GM23338 (cell line): ENCODE measurements around the gene SYCN. TPM values are rescaled to one million over a fixed set of nuclear protein-coding genes. Genes with fewer than 3 reads are reported as not detected.

Source experiments
- ATAC-seq: fragments of 200-7000 bp; cut with Tn5 transposase; 3 replicates; pipeline ENCODE4 v1.9.1; 2020
- DNase-seq: peaks from one replicate; pipeline ENCODE4 v3.0.0-alpha.2; 2015; ENCODE audit warnings: low spot score
- H2AFZ ChIP-seq: fragments of 200-600 bp; sonication (generic); 2 replicates; pipeline ENCODE4 v1.8.0; 2016; ENCODE audit warnings: antibody characterized with exemption, mild to moderate bottlenecking, moderate library complexity
- H3F3A ChIP-seq: fragments of 200-600 bp; sonication (generic); replicated peaks from 2 replicates; pipeline ENCODE4 v1.8.0; 2017; ENCODE audit warnings: antibody characterized with exemption, mixed run types, low read depth
- H3K27ac ChIP-seq: fragments of 200-600 bp; sonication (generic); 2 replicates; pipeline ENCODE4 v1.6.1; 2016; ENCODE audit warnings: low read depth
- H3K27me3 ChIP-seq: fragments of 200-600 bp; sonication (generic); 2 replicates; pipeline ENCODE4 v1.8.0; 2016; ENCODE audit warnings: mild to moderate bottlenecking, mixed run types, moderate library complexity; ENCODE audit not compliant: insufficient read depth
- H3K36me3 ChIP-seq: fragments of 200-600 bp; sonication (generic); 2 replicates; pipeline ENCODE4 v1.8.0; 2016; ENCODE audit warnings: mild to moderate bottlenecking; ENCODE audit not compliant: insufficient read depth
- H3K4me1 ChIP-seq: fragments of 200-600 bp; sonication (generic); 2 replicates; pipeline ENCODE4 v1.8.0; 2016; ENCODE audit warnings: mild to moderate bottlenecking, moderate library complexity; ENCODE audit not compliant: insufficient read depth
- H3K4me2 ChIP-seq: fragments of 200-600 bp; sonication (generic); 2 replicates; pipeline ENCODE4 v1.7.1; 2017; ENCODE audit warnings: mixed run types
- H3K4me3 ChIP-seq: fragments of 200-600 bp; sonication (generic); 2 replicates; pipeline ENCODE4 v1.6.1; 2016; ENCODE audit warnings: mixed run types
- H3K79me2 ChIP-seq: fragments of 200-600 bp; sonication (generic); replicated peaks from 2 replicates; pipeline ENCODE4 v1.8.0; 2017; ENCODE audit warnings: mild to moderate bottlenecking; ENCODE audit not compliant: insufficient read depth
- H3K9me2 ChIP-seq: fragments of 200-600 bp; sonication (generic); 2 replicates; pipeline ENCODE4 v1.8.0; 2017; ENCODE audit not compliant: insufficient read depth
- H4K20me1 ChIP-seq: fragments of 200-600 bp; sonication (generic); replicated peaks from 2 replicates; pipeline ENCODE4 v1.8.0; 2017; ENCODE audit warnings: mild to moderate bottlenecking; ENCODE audit not compliant: insufficient read depth
- H3K27ac Mint-ChIP-seq: 2 replicates; pipeline ENCODE4 v1.8.0; 2020; ENCODE audit warnings: inconsistent platforms, mild to moderate bottlenecking, moderate library complexity, mixed read lengths
- H3K27me3 Mint-ChIP-seq: 3 replicates; pipeline ENCODE4 v1.8.0; 2022; ENCODE audit warnings: low read depth, mild to moderate bottlenecking, moderate library complexity, mixed read lengths, inconsistent platforms; ENCODE audit not compliant: insufficient read depth, poor library complexity
- H3K36me3 Mint-ChIP-seq: 3 replicates; pipeline ENCODE4 v1.8.0; 2021; ENCODE audit warnings: low read depth, mild to moderate bottlenecking, inconsistent platforms, moderate library complexity, mixed read lengths
- H3K4me1 Mint-ChIP-seq: 3 replicates; pipeline ENCODE4 v1.8.0; 2020; ENCODE audit warnings: mild to moderate bottlenecking, inconsistent platforms, mixed read lengths
- H3K4me3 Mint-ChIP-seq: 3 replicates; pipeline ENCODE4 v1.8.0; 2021; ENCODE audit warnings: moderate library complexity, mild to moderate bottlenecking, inconsistent platforms, mixed read lengths
- H3K9me3 Mint-ChIP-seq: 3 replicates; pipeline ENCODE4 v1.8.0; 2020; ENCODE audit warnings: moderate library complexity, mild to moderate bottlenecking, inconsistent platforms, mixed read lengths
- CREB1 ChIP-seq: fragments of 250-450 bp; sonication (Bioruptor Pico); IDR thresholded peaks from 2 replicates; pipeline ENCODE4 v1.5.0; 2020; ENCODE audit warnings: low read depth, mild to moderate bottlenecking, moderate library complexity
- EZH2 ChIP-seq: fragments of 200-600 bp; sonication (generic); IDR thresholded peaks from one replicate; pipeline ENCODE4 v1.8.0; 2017; ENCODE audit warnings: antibody characterized with exemption, mild to moderate bottlenecking, low read depth; ENCODE audit not compliant: unreplicated experiment
- EZH2phosphoT487 ChIP-seq: fragments of 200-600 bp; sonication (generic); IDR thresholded peaks from one replicate; pipeline ENCODE4 v1.8.1; 2018; ENCODE audit warnings: antibody characterized with exemption; ENCODE audit not compliant: unreplicated experiment
- JUNB ChIP-seq: IDR thresholded peaks from one replicate; pipeline ENCODE4 v1.6.1; 2016; ENCODE audit warnings: antibody characterized with exemption; ENCODE audit not compliant: unreplicated experiment
- NANOG ChIP-seq: IDR thresholded peaks from 2 replicates; pipeline ENCODE4 v1.6.1; 2016; ENCODE audit warnings: antibody characterized with exemption, borderline replicate concordance
- POLR2AphosphoS5 ChIP-seq: IDR thresholded peaks from 2 replicates; pipeline ENCODE4 v1.6.1; 2016; ENCODE audit warnings: antibody characterized with exemption, low read depth
- REST ChIP-seq: IDR thresholded peaks from one replicate; pipeline ENCODE4 v1.6.1; 2018; ENCODE audit warnings: antibody characterized with exemption; ENCODE audit not compliant: unreplicated experiment
- STAT1 ChIP-seq: IDR thresholded peaks from one replicate; pipeline ENCODE4 v1.6.1; 2016; ENCODE audit warnings: antibody characterized with exemption; ENCODE audit not compliant: unreplicated experiment
- ZNF114 ChIP-seq: fragments of 250-450 bp; sonication (Bioruptor Pico); IDR thresholded peaks from 2 replicates; pipeline ENCODE4 v1.5.0; 2020; ENCODE audit warnings: mild to moderate bottlenecking, moderate library complexity
- ZNF331 ChIP-seq: fragments of 250-450 bp; sonication (Bioruptor Pico); IDR thresholded peaks from 2 replicates; pipeline ENCODE4 v1.5.0; 2020; ENCODE audit warnings: low read depth, mild to moderate bottlenecking, moderate library complexity
- ZNF462 ChIP-seq: fragments of 250-450 bp; sonication (Bioruptor Pico); IDR thresholded peaks from 2 replicates; pipeline ENCODE4 v1.5.0; 2020; ENCODE audit warnings: mild to moderate bottlenecking, moderate library complexity
- polyA plus RNA-seq: library from polyadenylated mRNA; unstranded; fragments of >200 nt; fragmentation: Nextera tagmentation; extraction: Ambion mirVana; gene quantifications from 2 replicates; pipeline ENCODE4 v1.2.1, GENCODE V29; 2016
- total RNA-seq: library from RNA; depleted of rRNA; stranded (reverse); fragments of >200 nt; shearing (Covaris generic); gene quantifications from 2 replicates; pipeline ENCODE4 v1.2.3, GENCODE V29; 2014
- TF ChIP-seq, protein P1 (sequence below): IDR thresholded peaks from 2 replicates; pipeline ENCODE4 v1.6.1; 2016; ENCODE audit warnings: antibody characterized with exemption
- TF ChIP-seq, protein P2 (sequence below), 2 experiments: fragments of 200-600 bp in 1 of 2; sonication (generic) in 1 of 2; conservative IDR thresholded peaks; 2 replicates each; pipeline versions ENCODE4 v1.5.1 to v1.6.1; 2016 to 2017; ENCODE audit warnings: antibody characterized with exemption in 2 of 2, low read depth in 2 of 2, mild to moderate bottlenecking in 2 of 2, moderate library complexity in 1 of 2

SYCN gene
- total and polyA plus RNA-seq, 2 experiments from 2014 or later = not detected

GRCh38 chr19:39251081-39251480, 47.0 kb upstream of the SYCN start:
- Histone ChIP-seq H3K36me3 (no peaks in the 10 kb centered on the region), H3K9me2 (no peaks in the 10 kb centered on the region), H4K20me1 (peaks cover 2% of the 10 kb centered on the region; the same call in 1 of the 2 replicates), H3K79me2 (no peaks in the 10 kb centered on the region), H3K4me3 (no peak overlapping the region), H3F3A (no peaks in the 10 kb centered on the region), H3K4me1 (no peaks in the 10 kb centered on the region; the same call in 1 of the 2 replicates), H3K27ac (no peak overlapping the region), H3K27me3 (peaks cover 65% of the 10 kb centered on the region), H3K4me2 (no peak overlapping the region), H2AFZ (no peak overlapping the region)
- ATAC-seq = no peak
- TF ChIP-seq, protein P1, sequence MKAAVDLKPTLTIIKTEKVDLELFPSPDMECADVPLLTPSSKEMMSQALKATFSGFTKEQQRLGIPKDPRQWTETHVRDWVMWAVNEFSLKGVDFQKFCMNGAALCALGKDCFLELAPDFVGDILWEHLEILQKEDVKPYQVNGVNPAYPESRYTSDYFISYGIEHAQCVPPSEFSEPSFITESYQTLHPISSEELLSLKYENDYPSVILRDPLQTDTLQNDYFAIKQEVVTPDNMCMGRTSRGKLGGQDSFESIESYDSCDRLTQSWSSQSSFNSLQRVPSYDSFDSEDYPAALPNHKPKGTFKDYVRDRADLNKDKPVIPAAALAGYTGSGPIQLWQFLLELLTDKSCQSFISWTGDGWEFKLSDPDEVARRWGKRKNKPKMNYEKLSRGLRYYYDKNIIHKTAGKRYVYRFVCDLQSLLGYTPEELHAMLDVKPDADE = no peak
- TF ChIP-seq ZNF462 (CRISPR knock-in tag) = no peak
- TF ChIP-seq EZH2 = no peak
- TF ChIP-seq JUNB = no peak
- no peak for TF ChIP-seq POLR2AphosphoS5
- no peak for TF ChIP-seq NANOG
- TF ChIP-seq EZH2phosphoT487 = no peak
- TF ChIP-seq REST = no peak
- no peak for TF ChIP-seq ZNF331 (CRISPR knock-in tag)
- no peak for TF ChIP-seq ZNF114
- TF ChIP-seq CREB1 (CRISPR knock-in tag) = no peak
- no peak for TF ChIP-seq STAT1
- TF ChIP-seq, protein P2, sequence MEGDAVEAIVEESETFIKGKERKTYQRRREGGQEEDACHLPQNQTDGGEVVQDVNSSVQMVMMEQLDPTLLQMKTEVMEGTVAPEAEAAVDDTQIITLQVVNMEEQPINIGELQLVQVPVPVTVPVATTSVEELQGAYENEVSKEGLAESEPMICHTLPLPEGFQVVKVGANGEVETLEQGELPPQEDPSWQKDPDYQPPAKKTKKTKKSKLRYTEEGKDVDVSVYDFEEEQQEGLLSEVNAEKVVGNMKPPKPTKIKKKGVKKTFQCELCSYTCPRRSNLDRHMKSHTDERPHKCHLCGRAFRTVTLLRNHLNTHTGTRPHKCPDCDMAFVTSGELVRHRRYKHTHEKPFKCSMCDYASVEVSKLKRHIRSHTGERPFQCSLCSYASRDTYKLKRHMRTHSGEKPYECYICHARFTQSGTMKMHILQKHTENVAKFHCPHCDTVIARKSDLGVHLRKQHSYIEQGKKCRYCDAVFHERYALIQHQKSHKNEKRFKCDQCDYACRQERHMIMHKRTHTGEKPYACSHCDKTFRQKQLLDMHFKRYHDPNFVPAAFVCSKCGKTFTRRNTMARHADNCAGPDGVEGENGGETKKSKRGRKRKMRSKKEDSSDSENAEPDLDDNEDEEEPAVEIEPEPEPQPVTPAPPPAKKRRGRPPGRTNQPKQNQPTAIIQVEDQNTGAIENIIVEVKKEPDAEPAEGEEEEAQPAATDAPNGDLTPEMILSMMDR (conservative IDR thresholded peaks at IDR 0.05; ENCODE audit: low read depth in 2 of 2) = no peak
- Mint-ChIP-seq H3K4me3 (no peak overlapping the region), H3K4me1 (no peaks in the 10 kb centered on the region; the same call in 2 of the 3 replicates), H3K27ac (no peak overlapping the region), H3K9me3 (no peaks in the 10 kb centered on the region), H3K36me3 (no peaks in the 10 kb centered on the region), H3K27me3 (peaks cover 55% of the 10 kb centered on the region)
- no peak for DNase-seq
